ENCODE results near the gene HOOK1. TPM values are rescaled to one million over a fixed set of nuclear protein-coding genes. Genes with fewer than 3 reads are reported as not detected.

The HOOK1 gene
- total RNA-seq, 2 donors from 2014 or later: 3.9 to 6.1 TPM

DNA sequence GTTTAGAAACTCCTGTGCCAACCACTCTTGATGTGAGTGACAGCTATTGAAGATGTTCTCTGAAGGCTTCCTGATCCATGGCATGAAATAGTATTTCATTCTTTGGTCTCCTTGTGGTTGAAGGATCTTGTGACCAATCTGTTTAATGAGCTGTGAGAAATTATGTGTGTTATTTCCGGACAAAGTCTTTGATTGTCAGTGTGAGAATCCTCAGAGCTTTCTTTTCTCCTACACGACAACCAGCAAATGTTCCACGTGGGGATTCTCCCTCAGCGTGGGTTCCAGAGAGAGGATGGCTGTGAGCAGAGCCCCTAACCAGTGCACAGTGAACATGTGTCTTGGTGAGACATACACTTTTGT, 45.0 kb upstream of the HOOK1 start:
- Histone ChIP-seq H3K27ac (no peak overlapping the region), H3K27me3 (no peaks in the 10 kb centered on the region), H3K36me3 (no peaks in the 10 kb centered on the region), H3K4me1 (no peaks in the 10 kb centered on the region), H3K9me3 (no peaks in the 10 kb centered on the region), H3K4me3 (no peak overlapping the region)
- no peak for TF ChIP-seq CTCF (IDR thresholded peaks at IDR 0.05)
- no peak for DNase-seq (ENCODE audit: low spot score)

- no peaks in the 10 kb centered on the region for H3K4me1 ChIP-seq
- H3K27ac ChIP-seq: no peak overlapping the region
- no peaks in the 10 kb centered on the region for H3K27me3 ChIP-seq
- no peaks in the 10 kb centered on the region for H3K9me3 ChIP-seq
- TF ChIP-seq CTCF (IDR thresholded peaks at IDR 0.05): no peak
- DNase-seq (ENCODE audit: low spot score): no peak
- no peaks in the 10 kb centered on the region for H3K36me3 ChIP-seq
- H3K4me3 ChIP-seq: no peak overlapping the region
Measured at GRCh38 chr1:59771361-59771760, 43.4 kb upstream of the HOOK1 start.

GRCh38 chr1:59775480-59775879, 39.3 kb upstream of the HOOK1 start:
- no peaks in the 10 kb centered on the region for H3K27me3 ChIP-seq
- no peak overlapping the region for H3K27ac ChIP-seq
- H3K36me3 ChIP-seq: no peaks in the 10 kb centered on the region
- TF ChIP-seq CTCF (IDR thresholded peaks at IDR 0.05): no peak
- no peaks in the 10 kb centered on the region for H3K9me3 ChIP-seq
- H3K4me1 ChIP-seq: no peaks in the 10 kb centered on the region
- no peak for DNase-seq (ENCODE audit: low spot score)
- no peak overlapping the region for H3K4me3 ChIP-seq

DNA sequence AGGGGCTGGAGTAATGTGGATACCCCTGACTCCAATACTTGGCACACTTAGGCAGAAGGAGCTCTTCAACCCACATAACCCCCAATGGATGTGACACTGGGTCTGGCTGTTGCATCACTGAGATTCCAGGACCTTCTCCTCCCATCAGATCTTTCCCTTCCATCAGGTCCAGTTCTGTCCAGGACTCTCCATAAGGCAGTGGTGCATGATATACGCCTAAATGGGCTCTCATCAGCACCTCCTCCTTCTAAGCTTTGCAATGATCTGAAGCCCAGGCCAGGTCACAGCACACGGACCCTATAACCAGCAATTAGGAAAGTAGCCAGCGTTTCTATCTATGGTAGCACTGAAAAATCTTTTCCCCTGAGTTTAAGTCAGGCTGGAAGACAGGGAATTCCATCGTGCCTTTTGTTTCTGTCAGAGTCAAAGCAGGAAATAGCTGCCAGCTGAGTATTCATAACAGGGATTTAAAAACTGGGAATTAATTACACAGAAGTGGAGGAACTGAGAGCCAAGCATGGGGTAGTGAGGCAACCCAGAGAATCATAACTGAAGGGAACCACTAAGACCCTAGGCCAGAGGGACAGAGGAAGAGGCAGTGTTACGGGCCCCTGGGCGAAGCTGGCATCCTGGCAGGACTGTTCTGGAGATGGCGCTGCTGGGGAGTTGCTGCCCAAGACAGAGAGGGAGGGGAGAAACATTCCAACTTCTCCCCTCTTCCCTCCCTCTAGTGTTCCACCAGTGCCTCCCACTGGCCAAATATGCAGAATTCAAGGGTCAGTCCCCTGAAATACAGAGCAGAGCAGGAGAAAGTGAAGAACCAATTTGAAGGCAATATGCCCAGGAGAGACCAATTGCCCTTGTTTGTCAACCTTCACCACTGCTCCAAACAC, 37.5 kb upstream of the HOOK1 start:
- H3K36me3 ChIP-seq: no peaks in the 10 kb centered on the region
- no peaks in the 10 kb centered on the region for H3K9me3 ChIP-seq
- no peaks in the 10 kb centered on the region for H3K4me1 ChIP-seq
- no peak overlapping the region for H3K27ac ChIP-seq
- H3K27me3 ChIP-seq: no peaks in the 10 kb centered on the region
- no peak for DNase-seq (ENCODE audit: low spot score)
- no peak for TF ChIP-seq CTCF (IDR thresholded peaks at IDR 0.05)
- H3K4me3 ChIP-seq: no peak overlapping the region

- H3K36me3 ChIP-seq: no peaks in the 10 kb centered on the region
- no peak overlapping the region for H3K27ac ChIP-seq
- H3K4me3 ChIP-seq: no peak overlapping the region
- no peak for DNase-seq (ENCODE audit: low spot score)
- no peaks in the 10 kb centered on the region for H3K4me1 ChIP-seq
- TF ChIP-seq CTCF (IDR thresholded peaks at IDR 0.05): no peak
- no peaks in the 10 kb centered on the region for H3K9me3 ChIP-seq
- no peaks in the 10 kb centered on the region for H3K27me3 ChIP-seq
Measured at GRCh38 chr1:59779949-59780348, 34.8 kb upstream of the HOOK1 start.

GRCh38 chr1:59788825-59789224, 25.9 kb upstream of the HOOK1 start:
- Histone ChIP-seq H3K27me3 (no peaks in the 10 kb centered on the region), H3K27ac (no peak overlapping the region), H3K9me3 (peaks cover 0 to 17% of the 10 kb centered on the region in 2 donors), H3K4me3 (no peak overlapping the region), H3K36me3 (no peaks in the 10 kb centered on the region), H3K4me1 (no peaks in the 10 kb centered on the region)
- no peak for DNase-seq (ENCODE audit: low spot score)
- TF ChIP-seq CTCF (IDR thresholded peaks at IDR 0.05): no peak

All from right atrium auricular region (tissue), 2 donors.